GM12878 (cell line): ENCODE data around the gene TBC1D24. TPM values are rescaled to one million over a fixed set of nuclear protein-coding genes. Genes with fewer than 3 reads are reported as not detected.

Experiments used
- ATAC-seq: fragments of 200-7000 bp; cut with Tn5 transposase; 3 replicates; pipeline ENCODE4 v1.9.1; 2020; ENCODE audit warnings: mild to moderate bottlenecking, moderate library complexity
- BruUV-seq: library from RNA; stranded (reverse); fragments of 400-500 nt; replicated peaks from 2 replicates; lab custom pipeline; 2021; lab: Mats Ljungman, UMichigan
- CTCF ChIA-PET: fragments of 300-600 bp; sonication (Branson Sonifier 250); formaldehyde crosslinking; extraction: SDS; loops from one replicate; lab custom pipeline; 2021; ENCODE audit warnings: inconsistent platforms; lab: Yijun Ruan, JAX
- POLR2A ChIA-PET: fragments of 350-600 bp; formaldehyde crosslinking; extraction: SDS; loops from one replicate; lab custom pipeline; 2021; ENCODE audit warnings: inconsistent platforms; lab: Charles Lee
- RAD21 ChIA-PET: fragments of 300-600 bp; sonication (Branson Sonifier 250); formaldehyde crosslinking; loops from one replicate; lab custom pipeline; 2023; ENCODE audit warnings: antibody characterized with exemption; ENCODE audit not compliant: unreplicated experiment; lab: Charles Lee
- SMC1A ChIA-PET: fragments of 300-600 bp; sonication (Branson Sonifier 250); formaldehyde crosslinking; loops from one replicate; lab custom pipeline; 2023; ENCODE audit not compliant: unreplicated experiment, uncharacterized antibody; lab: Charles Lee
- DNase-seq: peaks from one replicate; pipeline ENCODE4 v3.0.0-alpha.2; 2011; ENCODE audit warnings: low read depth, low spot score
- FAIRE-seq: peaks from 3 replicates; lab custom pipeline; 2011; peaks lifted over from hg19 to GRCh38; lab: Jason Lieb, UNC
- H2AFZ ChIP-seq: 2 replicates; pipeline ENCODE4 v1.6.0; 2011; ENCODE audit warnings: low read depth, low read length, control low read depth; ENCODE audit not compliant: control insufficient read depth
- H3K27ac ChIP-seq: 2 replicates; pipeline ENCODE4 v1.5.1; 2011; ENCODE audit warnings: control low read depth; ENCODE audit not compliant: control insufficient read depth, insufficient read depth
- H3K27me3 ChIP-seq, 2 experiments: replicated peaks in 1 of 2; 2 replicates each; pipeline versions ENCODE4 v1.6.0 to v1.6.1; 2011; ENCODE audit warnings: low read length in 1 of 2; ENCODE audit not compliant: control insufficient read depth in 2 of 2, insufficient read depth in 2 of 2
- H3K36me3 ChIP-seq, 2 experiments: 2 replicates each; pipeline ENCODE4 v1.5.1; 2011; ENCODE audit warnings: low read length in 1 of 2; ENCODE audit not compliant: control insufficient read depth in 2 of 2, insufficient read depth in 2 of 2
- H3K4me1 ChIP-seq: 2 replicates; pipeline ENCODE4 v1.6.1; 2011; ENCODE audit warnings: mild to moderate bottlenecking, low read length, moderate library complexity, mixed read lengths; ENCODE audit not compliant: control insufficient read depth, insufficient read depth
- H3K4me2 ChIP-seq: 2 replicates; pipeline ENCODE4 v1.6.0; 2011; ENCODE audit warnings: control low read depth; ENCODE audit not compliant: control insufficient read depth, insufficient read depth
- H3K4me3 ChIP-seq: fragments of 200-600 bp; sonication (generic); 2 replicates; pipeline ENCODE4 v1.5.1; 2016
- H3K79me2 ChIP-seq: 2 replicates; pipeline ENCODE4 v1.6.0; 2011; ENCODE audit warnings: low read length; ENCODE audit not compliant: control insufficient read depth, insufficient read depth
- H3K9ac ChIP-seq: 2 replicates; pipeline ENCODE4 v1.8.0; 2011; ENCODE audit warnings: low read length, control low read depth, mixed read lengths; ENCODE audit not compliant: control insufficient read depth, insufficient read depth
- H3K9me3 ChIP-seq: replicated peaks from 3 replicates; pipeline ENCODE4 v1.5.1; 2011; ENCODE audit warnings: mild to moderate bottlenecking, low read length; ENCODE audit not compliant: control insufficient read depth, insufficient read depth
- H4K20me1 ChIP-seq: 2 replicates; pipeline ENCODE4 v1.6.0; 2011; ENCODE audit not compliant: control insufficient read depth, insufficient read depth
- ASH2L ChIP-seq: fragments of 300-600, 200-600 bp; sonication (generic); IDR thresholded peaks from 2 replicates; pipeline ENCODE4 v1.6.1; 2017; ENCODE audit warnings: low read depth, mild to moderate bottlenecking, borderline replicate concordance
- ATF7 ChIP-seq: fragments of 450-650 bp; IDR thresholded peaks from 2 replicates; pipeline ENCODE4 v1.6.1; 2016; ENCODE audit warnings: low read depth, mild to moderate bottlenecking
- BCL3 ChIP-seq: IDR thresholded peaks from 2 replicates; pipeline ENCODE4 v1.6.1; 2011; ENCODE audit warnings: borderline replicate concordance, low read depth, mild to moderate bottlenecking, moderate library complexity, low read length; ENCODE audit not compliant: insufficient read depth, poor library complexity, severe bottlenecking
- BCLAF1 ChIP-seq: fragments of 450-650 bp; IDR thresholded peaks from 2 replicates; pipeline ENCODE4 v1.6.1; 2017; ENCODE audit warnings: antibody characterized with exemption, mild to moderate bottlenecking, moderate library complexity
- CEBPZ ChIP-seq: fragments of 150-350 bp; IDR thresholded peaks from 2 replicates; pipeline ENCODE4 v1.6.1; 2016; ENCODE audit warnings: low read depth, low read length
- CHD2 ChIP-seq: IDR thresholded peaks from 2 replicates; pipeline ENCODE4 v1.6.1; 2011; ENCODE audit warnings: low read depth, low read length, improper control_type of control experiment, borderline replicate concordance
- EZH2 ChIP-seq: IDR thresholded peaks from 2 replicates; pipeline ENCODE4 v1.6.1; 2012; ENCODE audit warnings: low read depth, mild to moderate bottlenecking, control low read depth, inconsistent platforms, low read length, borderline replicate concordance; ENCODE audit not compliant: control insufficient read depth
- FOXK2 ChIP-seq: fragments of 450-650 bp; IDR thresholded peaks from 2 replicates; pipeline ENCODE4 v1.6.1; 2017; ENCODE audit warnings: mild to moderate bottlenecking, moderate library complexity
- PKNOX1 ChIP-seq: fragments of 450-650 bp; IDR thresholded peaks from 2 replicates; pipeline ENCODE4 v1.6.1; 2016; ENCODE audit warnings: mild to moderate bottlenecking
- RELA ChIP-seq: fragments of 450-650 bp; IDR thresholded peaks from 2 replicates; pipeline ENCODE4 v1.8.0; 2014; ENCODE audit warnings: borderline replicate concordance; ENCODE audit not compliant: partially characterized antibody
- SMAD5 ChIP-seq: IDR thresholded peaks from 2 replicates; pipeline ENCODE4 v1.6.1; 2016; ENCODE audit warnings: antibody characterized with exemption, low read depth
- whole genome bisulfite sequencing: methylation state at CpG from one replicate; pipeline ENCODE4 v1.1.6; 2016; ENCODE audit warnings: low lambda C conversion rate; ENCODE audit not compliant: insufficient replicate concordance, insufficient coverage; ENCODE audit errors: missing lambda C conversion rate; 5-methylcytosine and 5-hydroxymethylcytosine counted together
- in situ Hi-C: fragments of 300-500 bp; cut with MboI; formaldehyde crosslinking; loops from 9 replicates; pipeline ENCODE4 v1.14.3; 2018; ENCODE audit warnings: mixed read lengths
- intact Hi-C: fragments of 100-400 bp; cut with micrococcal nuclease; formaldehyde crosslinking; loops from one replicate; pipeline ENCODE4 v1.14.2; 2022; ENCODE audit not compliant: unreplicated experiment
- polyA plus RNA-seq, 11 experiments: library from polyadenylated mRNA; depleted of rRNA in 4 of 11; unstranded in 6 of 11; stranded (reverse) in 5 of 11; fragments of >200 nt; fragmentation: Nextera tagmentation in 4 of 11; fragmentation: Illumina TruSeq in 1 of 11; extraction: Ambion mirVana in 4 of 11; extraction: Trizol in 1 of 11; gene quantifications; 1 replicate in 1 of 11; 2 replicates in 10 of 11; pipeline versions ENCODE4 v1.2.1 to v1.2.3, GENCODE V29; 2011 to 2016; ENCODE audit warnings: inconsistent platforms in 2 of 11, missing spikeins in 2 of 11, low read depth in 1 of 11
- total RNA-seq, 4 experiments: library from RNA; depleted of rRNA in 3 of 4; stranded (reverse); fragments of >200 nt in 3 of 4; fragmentation: Illumina TruSeq in 1 of 4; extraction: Trizol in 1 of 4; gene quantifications; 2 replicates each; pipeline versions ENCODE4 v1.2.1 to v1.2.3, GENCODE V29; 2013 to 2021
- TF ChIP-seq, protein P1 (sequence below): IDR thresholded peaks from 2 replicates; pipeline ENCODE4 v1.6.1; 2011; ENCODE audit warnings: low read depth, low read length, improper control_type of control experiment, borderline replicate concordance

The TBC1D24 gene
- total and polyA plus RNA-seq, 10 of the 15 experiments (the other 5 are each of a cell fraction or from before 2014, with no cell fraction given) = 1.1 to 9.6 (median 4.5) TPM

DNA sequence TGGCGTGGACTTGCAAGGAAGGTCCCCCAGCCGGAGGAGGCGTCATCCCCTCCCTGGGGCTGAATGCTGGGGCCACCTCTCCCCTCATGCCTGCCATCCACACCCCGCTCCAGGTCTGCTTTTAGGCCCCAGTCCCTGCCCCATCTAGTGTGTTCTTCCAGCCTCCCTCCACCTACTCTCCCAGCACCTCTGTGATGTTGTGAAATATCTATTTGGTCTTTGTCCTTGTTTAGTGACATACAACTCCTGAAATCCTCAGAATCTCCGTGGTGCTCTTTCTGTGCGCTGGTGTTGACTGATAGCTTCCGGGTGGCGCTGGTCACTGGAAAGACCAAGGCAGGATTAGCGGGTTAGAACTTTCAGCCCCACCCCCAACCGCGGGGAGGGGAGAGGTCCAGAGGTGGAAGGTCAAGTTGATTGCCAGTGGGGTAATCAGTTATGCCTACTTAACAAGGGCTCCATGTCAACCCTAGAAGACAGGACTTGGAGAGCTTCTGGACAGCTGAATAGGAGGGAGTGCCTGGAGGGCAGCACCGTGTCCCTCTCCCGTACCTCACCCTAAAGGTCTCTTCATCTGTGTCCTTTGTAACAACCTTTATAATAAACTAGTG, 10.1 kb downstream of the TBC1D24 start:
- Histone ChIP-seq H3K27me3 (no peaks in the 10 kb centered on the region), H3K4me2 (no peak overlapping the region), H3K4me3 (no peak overlapping the region), H3K79me2 (no peaks in the 10 kb centered on the region), H3K4me1 (peaks cover 16% of the 10 kb centered on the region), H2AFZ (no peak overlapping the region), H3K9ac (no peak overlapping the region), H4K20me1 (no peaks in the 10 kb centered on the region), H3K9me3 (no peaks in the 10 kb centered on the region), H3K36me3 (no peaks in the 10 kb centered on the region), H3K27ac (no peak overlapping the region)
- DNase-seq = no peak
- ChIA-PET RAD21 (interaction anchor here (3.8 kb wide), 1 partner anchor 55 kb away, joined by 21 read pairs; the partner anchor contains the start of gene CCNF), CTCF (interaction anchor here (1.5 to 4.1 kb wide), 3 partner anchors 10 to 54 kb away, joined by 5 to 39 read pairs (median 8); partner anchors contain the start of genes CCNF and TBC1D24), SMC1A (interaction anchor here (1.9 to 2.1 kb wide), 2 partner anchors 16 to 55 kb away, joined by 8 to 9 read pairs; partner anchors contain the start of gene CCNF), POLR2A (interaction anchor here (0.7 to 3.4 kb wide), 4 partner anchors 10 to 55 kb away, joined by 3 to 10 read pairs (median 5); partner anchors contain the start of genes CCNF and TBC1D24)
- no TSS peak for BruUV-seq
- ATAC-seq = no peak
- 91% methylated on average over 13 of the region's 13 CpGs for WGBS
- FAIRE-seq = no peak
- intact Hi-C loops (loop anchor here (5.0 kb wide), 1 partner anchor 143 kb away; the partner anchor contains the start of gene ABCA3), in situ Hi-C loops (no loop called here)
- TF ChIP-seq BCL3 = no peak
- TF ChIP-seq ATF7 = no peak
- no peak for TF ChIP-seq CEBPZ
- no peak for TF ChIP-seq FOXK2
- TF ChIP-seq, protein P1, sequence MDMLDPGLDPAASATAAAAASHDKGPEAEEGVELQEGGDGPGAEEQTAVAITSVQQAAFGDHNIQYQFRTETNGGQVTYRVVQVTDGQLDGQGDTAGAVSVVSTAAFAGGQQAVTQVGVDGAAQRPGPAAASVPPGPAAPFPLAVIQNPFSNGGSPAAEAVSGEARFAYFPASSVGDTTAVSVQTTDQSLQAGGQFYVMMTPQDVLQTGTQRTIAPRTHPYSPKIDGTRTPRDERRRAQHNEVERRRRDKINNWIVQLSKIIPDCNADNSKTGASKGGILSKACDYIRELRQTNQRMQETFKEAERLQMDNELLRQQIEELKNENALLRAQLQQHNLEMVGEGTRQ = no peak
- no peak for TF ChIP-seq CHD2
- no peak for TF ChIP-seq RELA
- no peak for TF ChIP-seq PKNOX1
- TF ChIP-seq EZH2 = no peak
- no peak for TF ChIP-seq BCLAF1
- TF ChIP-seq SMAD5 = no peak
- TF ChIP-seq ASH2L = no peak
